WTC11 (cell line): ENCODE measurements around the gene SMOC2. TPM values are rescaled to one million over a fixed set of nuclear protein-coding genes. Genes with fewer than 3 reads are reported as not detected.
A peak's percentile ranks its signal among the peaks of the same experiment; 100 is the strongest.

ENCODE experiments used
- ARID4B ChIP-seq: sonication (generic); formaldehyde crosslinking; IDR thresholded peaks from 2 replicates; pipeline ENCODE4 v1.8.0; 2023; ENCODE audit warnings: missing genetic modification reagents, mild to moderate bottlenecking, borderline replicate concordance
- ATF1 ChIP-seq: sonication (generic); formaldehyde crosslinking; IDR thresholded peaks from 2 replicates; pipeline ENCODE4 v1.8.1; 2023; ENCODE audit warnings: mild to moderate bottlenecking, moderate library complexity, missing genetic modification reagents
- ATF3 ChIP-seq: sonication (generic); formaldehyde crosslinking; conservative IDR thresholded peaks from 2 replicates; pipeline ENCODE4 v1.8.1; 2022; ENCODE audit warnings: mild to moderate bottlenecking, missing genetic modification reagents
- CREB1 ChIP-seq: sonication (generic); formaldehyde crosslinking; IDR thresholded peaks from 2 replicates; pipeline ENCODE4 v1.8.0; 2023; ENCODE audit warnings: mild to moderate bottlenecking, missing genetic modification reagents
- CREM ChIP-seq: sonication (generic); formaldehyde crosslinking; IDR thresholded peaks from 2 replicates; pipeline ENCODE4 v1.8.1; 2022; ENCODE audit warnings: mild to moderate bottlenecking, missing genetic modification reagents, moderate library complexity
- E2F4 ChIP-seq: sonication (generic); formaldehyde crosslinking; IDR thresholded peaks from 2 replicates; pipeline ENCODE4 v1.8.1; 2022; ENCODE audit warnings: low read depth, mild to moderate bottlenecking, moderate library complexity, missing genetic modification reagents, borderline replicate concordance
- E2F5 ChIP-seq: sonication (generic); formaldehyde crosslinking; IDR thresholded peaks from 2 replicates; pipeline ENCODE4 v1.8.1; 2022; ENCODE audit warnings: mild to moderate bottlenecking, moderate library complexity, missing genetic modification reagents
- ELF4 ChIP-seq: sonication (generic); formaldehyde crosslinking; IDR thresholded peaks from 2 replicates; pipeline ENCODE4 v1.8.1; 2022; ENCODE audit warnings: low read depth, mild to moderate bottlenecking, moderate library complexity, missing genetic modification reagents
- ETV6 ChIP-seq: sonication (generic); formaldehyde crosslinking; IDR thresholded peaks from 2 replicates; pipeline ENCODE4 v1.8.1; 2022; ENCODE audit warnings: mild to moderate bottlenecking, missing genetic modification reagents
- FOXJ3 ChIP-seq: sonication (generic); formaldehyde crosslinking; IDR thresholded peaks from 2 replicates; pipeline ENCODE4 v1.9.0; 2021; ENCODE audit warnings: missing genetic modification reagents, mild to moderate bottlenecking, borderline replicate concordance
- FOXP1 ChIP-seq: sonication (generic); formaldehyde crosslinking; IDR thresholded peaks from 2 replicates; pipeline ENCODE4 v1.8.0; 2022; ENCODE audit warnings: missing genetic modification reagents, mild to moderate bottlenecking, moderate library complexity, borderline replicate concordance
- GABPB1 ChIP-seq: sonication (generic); formaldehyde crosslinking; IDR thresholded peaks from 2 replicates; pipeline ENCODE4 v1.8.1; 2023; ENCODE audit warnings: mild to moderate bottlenecking, missing genetic modification reagents
- GRHL2 ChIP-seq: fragments of 250-450 bp; sonication (Bioruptor Pico); IDR thresholded peaks from 2 replicates; pipeline ENCODE4 v1.8.0; 2022; ENCODE audit warnings: mild to moderate bottlenecking, moderate library complexity; ENCODE audit not compliant: insufficient replicate concordance, severe bottlenecking
- HMGA2 ChIP-seq: fragments of 250-450 bp; sonication (Bioruptor Pico); IDR thresholded peaks from 2 replicates; pipeline ENCODE4 v1.4.0; 2021; ENCODE audit warnings: mild to moderate bottlenecking, moderate library complexity
- IRF2 ChIP-seq: sonication (generic); formaldehyde crosslinking; IDR thresholded peaks from 2 replicates; pipeline ENCODE4 v1.8.0; 2022; ENCODE audit warnings: low read depth, missing genetic modification reagents, borderline replicate concordance
- JAZF1 ChIP-seq: fragments of 250-450 bp; sonication (Bioruptor Pico); IDR thresholded peaks from 2 replicates; pipeline ENCODE4 v1.9.0; 2021; ENCODE audit warnings: moderate library complexity, mild to moderate bottlenecking, inconsistent platforms
- KAT7 ChIP-seq: sonication (generic); formaldehyde crosslinking; IDR thresholded peaks from 2 replicates; pipeline ENCODE4 v1.8.1; 2023; ENCODE audit warnings: missing genetic modification reagents, mild to moderate bottlenecking, borderline replicate concordance
- MXD4 ChIP-seq: fragments of 250-450 bp; sonication (Bioruptor Pico); IDR thresholded peaks from 2 replicates; pipeline ENCODE4 v1.8.0; 2021; ENCODE audit warnings: mild to moderate bottlenecking, moderate library complexity, borderline replicate concordance
- NFATC4 ChIP-seq: fragments of 250-450 bp; sonication (Bioruptor Pico); IDR thresholded peaks from 2 replicates; pipeline ENCODE4 v1.9.0; 2021; ENCODE audit warnings: mild to moderate bottlenecking
- NFYB ChIP-seq: sonication (generic); formaldehyde crosslinking; conservative IDR thresholded peaks from 2 replicates; pipeline ENCODE4 v1.8.0; 2022; ENCODE audit warnings: low read depth, missing genetic modification reagents
- OVOL2 ChIP-seq: fragments of 250-450 bp; sonication (Bioruptor Pico); IDR thresholded peaks from 2 replicates; pipeline ENCODE4 v1.9.0; 2021; ENCODE audit warnings: mild to moderate bottlenecking, borderline replicate concordance
- PRRX2 ChIP-seq: fragments of 250-450 bp; sonication (Bioruptor Pico); IDR thresholded peaks from 2 replicates; pipeline ENCODE4 v1.8.0; 2021; ENCODE audit warnings: mild to moderate bottlenecking
- SP1 ChIP-seq: sonication (generic); formaldehyde crosslinking; conservative IDR thresholded peaks from 2 replicates; pipeline ENCODE4 v1.8.1; 2022; ENCODE audit warnings: missing genetic modification reagents
- STAT6 ChIP-seq: sonication (generic); formaldehyde crosslinking; conservative IDR thresholded peaks from 2 replicates; pipeline ENCODE4 v1.8.1; 2023; ENCODE audit warnings: mild to moderate bottlenecking, low read depth, missing genetic modification reagents, moderate library complexity
- ZBTB21 ChIP-seq: sonication (generic); formaldehyde crosslinking; IDR thresholded peaks from 2 replicates; pipeline ENCODE4 v1.8.1; 2023; ENCODE audit warnings: mild to moderate bottlenecking, missing genetic modification reagents, borderline replicate concordance
- ZNF138 ChIP-seq: sonication (generic); formaldehyde crosslinking; conservative IDR thresholded peaks from 2 replicates; pipeline ENCODE4 v1.8.1; 2022; ENCODE audit warnings: mild to moderate bottlenecking, moderate library complexity, missing genetic modification reagents
- ZNF423 ChIP-seq: fragments of 250-450 bp; sonication (Bioruptor Pico); IDR thresholded peaks from 2 replicates; pipeline ENCODE4 v2.1.2; 2022; ENCODE audit warnings: mild to moderate bottlenecking, moderate library complexity
- ZNF532 ChIP-seq: fragments of 250-450 bp; sonication (Bioruptor Pico); IDR thresholded peaks from 2 replicates; pipeline ENCODE4 v1.9.0; 2021; ENCODE audit warnings: mild to moderate bottlenecking, borderline replicate concordance
- total RNA-seq: library from RNA; stranded (reverse); gene quantifications from 3 replicates; pipeline ENCODE4 v1.2.3, GENCODE V29; 2021

Gene SMOC2
- total RNA-seq, 1 experiment from 2014 or later, result 3.9 TPM

- TF ChIP-seq ETV6 (0 out of 2 replicates have a peak, but pooled peaks have one; percentile 49), ATF3 (CRISPR knock-in tag) (no peak), E2F5 (CRISPR knock-in tag) (no peak), CREM (CRISPR knock-in tag) (no peak), SP1 (CRISPR knock-in tag) (0 out of 2 replicates have a peak, but pooled peaks have one; percentile 19), ELF4 (no peak), ZNF423 (peak; percentile 47; the same call in 1 of the 2 replicates), FOXJ3 (CRISPR knock-in tag) (no peak), JAZF1 (CRISPR knock-in tag) (no peak), CREB1 (CRISPR knock-in tag) (no peak), ZNF532 (CRISPR knock-in tag) (no peak), STAT6 (CRISPR knock-in tag) (no peak), ARID4B (CRISPR knock-in tag) (no peak), ATF1 (CRISPR knock-in tag) (no peak), ZNF138 (no peak), OVOL2 (CRISPR knock-in tag) (no peak), GABPB1 (CRISPR knock-in tag) (no peak), KAT7 (CRISPR knock-in tag) (no peak), MXD4 (no peak), HMGA2 (no peak), FOXP1 (CRISPR knock-in tag) (no peak), IRF2 (no peak), ZBTB21 (no peak), E2F4 (CRISPR knock-in tag) (no peak), GRHL2 (CRISPR knock-in tag) (no peak), NFYB (CRISPR knock-in tag) (no peak), NFATC4 (CRISPR knock-in tag) (no peak), PRRX2 (CRISPR knock-in tag) (no peak)
These were observed 254.7 kb downstream of the SMOC2 start (continued) for GRCh38 chr6:168695701-168696100.
